GOT3 (cell line): ENCODE data around the gene MT1HL1.

Source experiments
- DNase-seq: peaks from one replicate; lab custom pipeline; 2025; ENCODE audit warnings: mixed read lengths; lab: John Stamatoyannopoulos, UW

Gene MT1HL1

GRCh38 chr1:237004116-237004515 lies at the start of gene MT1HL1:
Gene MT1HL1, minus strand, starts transcription at chr1:237004441. Its CDS starts 69 bp downstream, at chr1:237004372.
- no peak for DNase-seq

GRCh38 chr1:237050915-237051314 lies 46.7 kb upstream of the MT1HL1 start:
- DNase-seq, result no peak

DNA sequence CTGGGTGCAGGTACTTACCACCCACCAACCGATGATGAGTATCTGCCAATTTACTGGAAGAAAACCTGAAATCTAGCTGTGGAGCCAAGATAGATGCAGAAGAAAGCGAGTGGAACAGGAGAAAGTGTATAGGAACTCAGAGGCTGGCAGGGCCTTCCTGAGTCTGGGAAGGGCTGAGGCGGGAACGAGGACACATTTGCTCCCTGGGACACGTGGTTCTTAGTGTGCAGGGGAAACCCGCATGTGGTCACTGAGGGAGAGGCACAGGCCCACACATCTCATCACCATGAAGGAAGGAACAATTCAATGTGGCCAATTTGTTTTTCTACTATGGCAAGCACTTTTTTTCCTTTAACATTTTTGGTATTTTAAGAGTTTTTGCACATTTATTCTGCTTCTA lies 45.9 kb upstream of the MT1HL1 start:
- no peak for DNase-seq

DNA sequence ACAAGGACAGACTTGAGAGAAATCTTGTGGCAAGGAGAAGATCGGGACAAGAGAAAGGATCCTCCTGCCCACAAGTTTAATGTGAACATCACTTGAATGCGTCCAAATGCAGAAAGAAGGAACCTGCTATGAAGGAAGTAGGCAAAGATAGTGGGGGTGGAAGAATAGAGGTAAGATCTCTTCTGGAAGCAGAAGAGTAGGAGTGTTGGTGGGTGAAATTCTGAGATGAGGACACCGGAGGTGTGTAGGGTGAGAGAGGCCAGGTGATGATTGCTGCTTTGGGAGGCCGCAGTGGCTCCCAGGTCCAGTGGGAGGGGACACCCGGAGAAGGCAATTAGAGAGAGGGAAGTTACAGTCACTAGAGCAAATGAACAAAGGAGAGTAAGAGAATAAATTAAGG lies 44.6 kb upstream of the MT1HL1 start:
- no peak for DNase-seq

DNA sequence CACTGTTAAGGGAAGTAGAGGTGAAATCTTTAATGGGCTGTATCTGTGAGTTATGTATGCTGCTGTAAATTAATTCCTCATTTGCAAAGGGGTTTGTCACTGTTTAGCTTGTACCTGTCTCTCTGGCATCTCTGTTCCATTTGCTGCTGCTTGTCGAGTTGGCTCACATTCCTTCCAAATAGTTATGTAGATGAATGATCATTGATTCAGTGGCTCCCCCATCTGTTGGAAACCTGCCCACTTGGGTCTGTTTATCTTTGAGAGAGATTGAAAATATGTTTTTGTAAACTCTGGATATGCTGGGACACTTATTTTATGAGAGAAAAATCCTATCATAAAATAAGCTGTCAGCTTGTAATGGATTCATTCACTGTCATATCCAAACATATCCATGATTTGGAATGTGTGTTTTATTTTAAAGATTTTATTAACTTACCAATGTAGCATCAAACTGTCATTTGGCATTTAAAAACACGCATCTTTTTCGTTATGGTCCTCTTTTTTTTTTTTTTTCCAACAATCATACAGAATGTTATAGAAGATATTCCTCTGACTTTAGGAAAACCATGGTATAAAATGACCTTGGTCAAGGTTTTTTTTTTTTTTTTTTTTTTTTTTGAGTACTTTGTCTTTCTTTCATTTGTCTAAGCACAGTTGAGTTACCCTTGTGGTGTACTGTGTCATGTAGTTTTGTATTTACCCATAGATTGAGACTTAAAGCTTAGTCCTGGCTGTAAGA lies 41.2 kb upstream of the MT1HL1 start:
- DNase-seq, result no peak

DNA sequence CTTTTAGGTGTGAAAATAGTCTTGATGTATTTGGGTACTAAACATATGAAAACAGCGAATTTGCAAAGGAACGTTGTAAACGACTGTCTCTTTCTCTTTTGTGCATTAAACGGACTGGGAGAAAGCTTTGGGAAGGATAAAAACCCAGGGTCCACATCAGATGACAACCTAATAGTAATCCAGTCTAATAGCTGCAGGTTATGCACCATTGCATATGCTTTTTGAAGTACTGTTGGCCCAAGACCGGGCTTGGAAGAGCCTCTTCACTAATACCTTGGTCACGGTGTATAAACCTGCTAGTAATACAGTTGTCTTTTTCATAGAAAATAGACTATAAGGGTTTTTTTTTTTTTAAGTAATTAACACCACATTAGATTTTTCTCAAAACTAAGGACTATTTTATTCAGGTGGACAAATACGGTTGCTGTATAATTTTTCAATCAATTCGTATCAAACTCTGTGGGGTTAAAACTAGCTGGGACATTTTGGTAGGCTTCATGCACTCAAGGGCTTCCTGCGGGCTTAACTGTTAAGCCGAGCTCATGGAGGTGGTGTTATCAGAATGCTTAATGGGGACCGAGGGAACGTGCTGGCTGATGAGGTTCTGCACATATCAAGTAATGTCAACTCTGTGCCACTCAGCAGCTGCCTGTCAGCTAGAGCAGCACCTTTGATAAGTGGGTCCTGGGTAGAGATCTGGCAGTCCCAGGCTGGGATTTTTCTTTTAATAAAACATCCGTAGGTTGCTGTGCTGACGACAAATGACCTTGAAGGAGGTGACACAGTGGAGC lies 39.8 kb upstream of the MT1HL1 start:
- no peak for DNase-seq

DNA sequence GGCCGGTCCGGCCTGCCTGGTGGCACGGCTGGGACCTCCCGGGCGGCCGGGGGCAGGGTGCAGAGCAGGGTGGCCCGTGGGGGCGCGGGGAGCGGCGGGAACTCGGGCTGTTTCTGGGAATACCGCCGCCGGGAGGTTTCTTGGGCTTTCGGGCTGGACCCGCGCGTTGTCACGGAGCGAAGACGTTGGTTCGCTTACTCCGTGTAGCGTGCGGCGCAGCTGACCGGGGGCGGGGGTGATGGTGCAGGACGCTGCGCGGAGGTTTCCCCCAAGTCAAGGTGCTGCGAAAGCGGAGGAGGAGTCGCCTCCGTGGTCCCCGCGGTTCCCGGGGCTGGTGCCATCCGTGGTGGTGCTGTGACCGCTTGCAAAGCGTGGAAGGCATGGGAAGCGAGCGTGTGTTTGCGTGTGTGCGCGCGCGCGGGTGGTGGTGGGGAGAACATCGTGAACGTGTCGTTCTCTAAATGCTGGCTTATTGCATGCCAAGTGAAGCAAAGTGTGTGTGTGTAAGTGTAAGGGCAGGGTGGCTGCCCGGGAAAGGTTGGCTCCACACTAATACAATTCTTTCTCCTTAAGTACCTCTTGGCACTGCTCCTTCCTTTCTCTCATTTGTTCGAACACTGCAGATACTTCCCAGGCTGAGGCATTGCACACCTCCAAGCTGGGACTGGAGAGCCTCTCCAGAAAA lies 38.8 kb upstream of the MT1HL1 start:
- DNase-seq, result no peak

DNA sequence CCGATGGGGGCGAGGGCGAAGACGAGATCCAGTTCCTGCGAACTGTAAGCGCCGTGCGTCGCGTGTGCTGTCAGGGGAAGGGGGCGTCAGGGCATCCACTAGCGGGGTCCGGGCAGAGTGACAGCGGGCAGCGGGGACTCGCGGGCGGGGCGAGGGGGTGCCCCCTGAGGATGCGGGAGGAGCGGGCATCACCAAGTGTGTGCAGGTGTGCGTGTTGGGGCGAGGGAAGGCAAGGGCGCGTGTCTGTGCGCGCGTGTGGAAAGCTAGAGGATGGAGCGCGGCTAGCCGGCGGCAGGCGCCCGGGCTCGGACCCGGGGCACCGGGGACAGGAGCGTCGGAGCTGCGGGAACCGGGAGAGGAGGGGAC lies 38.3 kb upstream of the MT1HL1 start:
- no peak for DNase-seq

- DNase-seq, result no peak
These were observed 37.7 kb upstream of the MT1HL1 start, which contains the start of gene RYR2 for GRCh38 chr1:237041795-237042525. Gene RYR2, plus strand, starts transcription at chr1:237042184. Its CDS starts 338 bp downstream, at chr1:237042522.

DNA sequence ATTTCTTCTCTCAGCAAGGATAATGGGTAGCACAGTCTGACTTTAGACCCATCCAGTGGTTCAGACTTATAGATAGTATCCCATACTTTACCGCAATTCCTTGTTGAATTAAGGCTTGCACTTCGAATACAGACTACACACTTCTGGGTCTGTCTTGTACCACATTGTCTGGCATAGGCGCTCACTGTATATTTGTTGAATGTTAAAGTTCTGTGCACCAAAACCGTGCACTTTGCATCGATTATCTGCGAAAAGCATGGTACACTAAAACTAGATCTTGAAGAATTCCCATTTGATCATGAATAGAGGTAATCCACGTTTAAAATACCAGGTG lies 37.2 kb upstream of the MT1HL1 start:
- DNase-seq, result no peak

DNA sequence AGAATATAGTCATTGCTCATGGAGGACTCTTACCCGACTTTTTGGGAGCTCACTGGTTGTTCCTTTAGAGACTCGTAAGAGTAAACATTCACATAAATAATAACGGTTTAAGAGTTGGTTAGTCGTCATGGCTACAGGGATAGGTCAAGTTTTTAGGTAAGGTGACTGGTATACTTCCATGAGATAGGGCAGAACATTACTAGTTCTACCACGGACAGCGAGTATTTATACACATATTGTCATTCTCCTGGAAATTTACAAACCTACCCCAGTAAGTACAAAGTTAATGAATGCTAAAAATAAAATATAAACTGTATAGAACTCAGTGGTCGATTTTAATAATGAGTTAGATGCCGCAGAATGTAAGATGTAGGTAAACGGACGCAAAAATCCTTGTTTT lies 36.6 kb upstream of the MT1HL1 start:
- DNase-seq, result no peak

GRCh38 chr1:237038211-237038610 lies 34.0 kb upstream of the MT1HL1 start:
- no peak for DNase-seq

- DNase-seq, result no peak
These were observed 31.5 kb upstream of the MT1HL1 start for GRCh38 chr1:237035759-237036158.

- no peak for DNase-seq
These were observed 29.6 kb upstream of the MT1HL1 start for GRCh38 chr1:237033804-237034203.

- no peak for DNase-seq
These were observed 28.8 kb upstream of the MT1HL1 start for GRCh38 chr1:237033061-237033460.

DNA sequence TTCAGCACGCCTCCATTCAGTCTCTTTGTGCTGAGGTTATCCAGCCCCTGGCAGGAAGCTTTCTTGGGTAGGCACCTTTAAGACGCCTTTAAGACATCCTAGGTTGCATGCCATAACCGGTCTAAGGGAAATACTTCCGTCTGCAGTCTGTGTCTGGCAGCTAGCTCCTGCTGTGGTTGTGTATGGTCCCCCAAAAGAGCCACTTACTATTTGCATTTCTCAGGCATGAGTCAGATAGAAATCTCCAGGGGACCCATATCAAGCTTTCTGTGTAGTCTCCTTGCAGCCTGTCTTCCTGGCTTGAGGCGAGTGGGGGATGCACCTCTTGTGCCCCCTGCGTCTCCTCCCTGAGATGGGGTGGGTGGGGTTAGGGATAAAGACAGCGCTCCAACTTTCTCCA lies 27.8 kb upstream of the MT1HL1 start:
- no peak for DNase-seq

DNA sequence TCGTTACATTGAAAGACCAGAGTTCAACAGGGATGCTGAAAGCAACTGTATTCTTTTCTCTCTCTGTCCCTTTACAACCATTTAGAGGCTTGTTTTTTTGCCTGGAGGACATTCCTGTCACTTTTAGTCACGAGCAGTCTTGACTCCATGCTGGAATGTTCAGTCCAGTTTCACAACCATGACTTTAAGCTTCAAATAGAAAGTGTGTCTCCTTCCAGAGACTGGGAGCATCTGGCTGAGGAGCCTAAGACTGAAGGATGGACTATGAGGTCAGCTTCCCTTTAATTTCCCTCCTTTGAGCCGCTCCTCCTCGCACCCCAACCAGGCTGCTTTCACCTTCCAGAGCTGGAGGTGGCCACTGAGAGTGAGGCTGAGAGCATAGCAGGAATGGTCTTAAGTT lies 27.2 kb upstream of the MT1HL1 start:
- DNase-seq, result no peak

DNA sequence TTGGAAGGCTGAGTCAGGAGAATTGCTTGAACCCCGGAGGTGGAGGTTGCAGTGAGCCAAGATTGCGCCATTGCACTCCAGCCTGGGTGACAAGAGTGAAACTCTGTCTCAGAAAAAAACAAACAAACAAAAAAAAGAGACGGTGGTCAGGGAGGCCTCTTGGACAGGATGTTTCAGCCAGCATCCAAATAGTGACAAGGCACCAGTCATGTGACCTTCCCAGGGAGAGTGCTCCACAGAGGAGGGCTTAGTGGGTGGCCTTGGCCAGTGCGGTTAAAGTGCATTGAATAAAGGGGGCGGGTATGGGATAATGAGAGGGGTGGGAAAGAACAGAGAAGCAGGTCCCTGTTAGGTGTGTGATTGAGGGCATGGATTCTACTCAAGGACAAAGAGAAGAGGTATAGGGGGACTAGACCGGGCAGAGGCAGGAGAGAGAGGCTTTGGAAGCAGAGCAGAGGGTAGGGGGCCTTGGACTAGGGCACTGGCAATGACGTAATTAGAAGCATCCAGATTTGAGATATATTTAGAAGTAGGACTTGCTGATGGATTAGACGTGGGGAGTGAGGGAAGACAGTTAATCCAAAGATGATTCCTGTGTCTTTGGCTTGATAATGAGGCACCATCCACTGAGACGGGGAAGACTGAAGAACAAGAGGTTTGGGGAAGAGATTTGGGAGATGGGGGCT lies 25.8 kb upstream of the MT1HL1 start:
- DNase-seq, result no peak

DNA sequence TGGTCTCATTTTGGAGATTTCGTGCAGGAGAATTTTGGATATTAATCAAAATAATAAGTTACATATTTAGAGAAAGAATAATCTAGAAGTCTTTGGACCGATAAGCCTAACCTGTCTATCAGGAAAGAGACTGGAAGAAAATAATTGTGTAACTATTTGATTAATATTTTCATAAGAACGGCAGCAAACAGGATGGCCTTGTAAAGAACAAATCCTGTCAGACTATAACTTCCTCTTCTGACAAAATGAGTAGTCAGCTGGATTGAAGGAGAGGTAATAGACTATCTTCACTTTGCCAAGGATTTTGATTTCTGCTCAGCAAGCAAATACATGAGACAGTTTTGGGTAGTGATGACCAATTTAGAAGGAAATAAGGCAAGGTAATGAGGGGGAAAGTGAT lies 25.0 kb upstream of the MT1HL1 start:
- no peak for DNase-seq

- no peak for DNase-seq
These were observed 21.3 kb upstream of the MT1HL1 start for GRCh38 chr1:237025358-237026074.

DNA sequence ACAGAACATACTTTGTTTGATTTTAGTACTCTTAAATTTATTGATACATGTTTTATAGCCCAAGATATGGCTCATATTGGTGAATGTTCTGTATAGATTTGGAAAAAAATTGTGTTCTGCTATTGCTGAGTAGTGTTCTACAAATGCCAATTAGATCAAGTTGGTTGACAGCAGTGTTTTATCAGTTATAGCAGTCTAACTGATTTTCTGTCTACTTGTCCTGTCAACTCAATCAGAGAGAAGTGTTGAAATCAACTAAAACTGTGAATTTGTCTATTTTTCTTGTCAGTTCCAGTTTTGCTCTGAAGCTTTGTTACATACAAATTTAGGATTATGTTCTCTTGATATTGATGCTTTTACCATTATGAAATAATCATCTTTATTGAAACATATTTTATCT lies 14.7 kb upstream of the MT1HL1 start:
- no peak for DNase-seq
